Measurements from ENCODE around the gene FZR1.

GRCh38 chr19:3482507-3483225, 23.4 kb upstream of the FZR1 start:
- TF ChIP-seq, protein P1, sequence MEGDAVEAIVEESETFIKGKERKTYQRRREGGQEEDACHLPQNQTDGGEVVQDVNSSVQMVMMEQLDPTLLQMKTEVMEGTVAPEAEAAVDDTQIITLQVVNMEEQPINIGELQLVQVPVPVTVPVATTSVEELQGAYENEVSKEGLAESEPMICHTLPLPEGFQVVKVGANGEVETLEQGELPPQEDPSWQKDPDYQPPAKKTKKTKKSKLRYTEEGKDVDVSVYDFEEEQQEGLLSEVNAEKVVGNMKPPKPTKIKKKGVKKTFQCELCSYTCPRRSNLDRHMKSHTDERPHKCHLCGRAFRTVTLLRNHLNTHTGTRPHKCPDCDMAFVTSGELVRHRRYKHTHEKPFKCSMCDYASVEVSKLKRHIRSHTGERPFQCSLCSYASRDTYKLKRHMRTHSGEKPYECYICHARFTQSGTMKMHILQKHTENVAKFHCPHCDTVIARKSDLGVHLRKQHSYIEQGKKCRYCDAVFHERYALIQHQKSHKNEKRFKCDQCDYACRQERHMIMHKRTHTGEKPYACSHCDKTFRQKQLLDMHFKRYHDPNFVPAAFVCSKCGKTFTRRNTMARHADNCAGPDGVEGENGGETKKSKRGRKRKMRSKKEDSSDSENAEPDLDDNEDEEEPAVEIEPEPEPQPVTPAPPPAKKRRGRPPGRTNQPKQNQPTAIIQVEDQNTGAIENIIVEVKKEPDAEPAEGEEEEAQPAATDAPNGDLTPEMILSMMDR (conservative IDR thresholded peaks at IDR 0.05; ENCODE audit: low read length): no peak
- TF ChIP-seq EZH2phosphoT487 (IDR thresholded peaks at IDR 0.05; ENCODE audit: borderline replicate concordance, low read depth, low read length): no peak

Data from OCI-LY7 (cell line).